Measurements from ENCODE around the gene HSF2. TPM values are rescaled to one million over a fixed set of nuclear protein-coding genes. Genes with fewer than 3 reads are reported as not detected.
"Not testable (repeated sequence)": the region's sequence is repeated elsewhere in the genome, so short reads cannot be mapped to it uniquely, and the experiment has no call there.

HSF2 gene
- total RNA-seq, 4 donors from 2014 or later: 26.8 to 29.9 (median 28.4) TPM

GRCh38 chr6:122449069-122449468, 49.6 kb downstream of the HSF2 start:
- H3K4me1 ChIP-seq: peaks cover 0 to 7% (median 2%) of the 10 kb centered on the region in 4 donors
- no peaks in the 10 kb centered on the region for H3K27me3 ChIP-seq
- no peak for DNase-seq (ENCODE audit: extremely low spot score)
- TF ChIP-seq CTCF (IDR thresholded peaks at IDR 0.05) (no peak), POLR2A (IDR thresholded peaks at IDR 0.05; ENCODE audit: low read depth) (no peak), POLR2AphosphoS5 (IDR thresholded peaks at IDR 0.05) (no peak), EP300 (IDR thresholded peaks at IDR 0.05) (no peak)
- no peak overlapping the region for H3K4me3 ChIP-seq
- H3K9me3 ChIP-seq: no peaks in the 10 kb centered on the region
- intact Hi-C loops (cut with DNase I): no loop called here
- H3K27ac ChIP-seq (replicated peaks in 1 of 4): no peak overlapping the region
- 97% methylated on average over 1 of the region's 1 CpG for WGBS
- H3K36me3 ChIP-seq: peaks cover 67 to 97% (median 79%) of the 10 kb centered on the region in 4 donors

- Histone ChIP-seq H3K27ac (replicated peaks in 1 of 4) (no peak overlapping the region), H3K9me3 (no peaks in the 10 kb centered on the region), H3K4me3 (no peak overlapping the region), H3K4me1 (peaks cover 3 to 13% (median 10%) of the 10 kb centered on the region in 4 donors), H3K36me3 (peaks cover 53 to 98% (median 79%) of the 10 kb centered on the region in 4 donors), H3K27me3 (no peaks in the 10 kb centered on the region)
- DNase-seq (ENCODE audit: extremely low spot score): no peak
- intact Hi-C loops (cut with DNase I): no loop called here
- 68% methylated on average over 1 of the region's 1 CpG for WGBS
- no peak for TF ChIP-seq POLR2A (IDR thresholded peaks at IDR 0.05; ENCODE audit: low read depth)
- TF ChIP-seq EP300 (IDR thresholded peaks at IDR 0.05): no peak
- no peak for TF ChIP-seq CTCF (IDR thresholded peaks at IDR 0.05)
- TF ChIP-seq POLR2AphosphoS5 (IDR thresholded peaks at IDR 0.05): no peak
Measured at GRCh38 chr6:122452509-122452908, 53.1 kb downstream of the HSF2 start.

GRCh38 chr6:122454673-122455072, 55.2 kb downstream of the HSF2 start:
- WGBS: 81% methylated on average over 4 of the region's 4 CpGs
- peaks cover 37 to 83% (median 61%) of the 10 kb centered on the region in 4 donors for H3K36me3 ChIP-seq
- no peak overlapping the region for H3K27ac ChIP-seq (replicated peaks in 1 of 4)
- H3K9me3 ChIP-seq: no peaks in the 10 kb centered on the region
- no peak for DNase-seq (ENCODE audit: extremely low spot score)
- TF ChIP-seq POLR2AphosphoS5 (IDR thresholded peaks at IDR 0.05) (no peak), POLR2A (IDR thresholded peaks at IDR 0.05; ENCODE audit: low read depth) (no peak)
- H3K4me3 ChIP-seq: no peak overlapping the region
- H3K4me1 ChIP-seq: peaks cover 16 to 34% (median 30%) of the 10 kb centered on the region in 4 donors
- intact Hi-C loops (cut with DNase I): loop anchor here (5.0 kb wide), 1 partner anchor 32 kb away; no protein-coding TSS in a partner anchor
- no peaks in the 10 kb centered on the region for H3K27me3 ChIP-seq

- H3K4me3 ChIP-seq; H3K27me3 ChIP-seq; H3K9me3 ChIP-seq; DNase-seq (ENCODE audit: extremely low spot score); H3K27ac ChIP-seq (replicated peaks in 1 of 4): not testable (repeated sequence)
- peaks cover 21 to 39% (median 35%) of the 10 kb centered on the region in 4 donors for H3K4me1 ChIP-seq
- intact Hi-C loops (cut with DNase I): loop anchor here (5.0 kb wide), 1 partner anchor 33 kb away; no protein-coding TSS in a partner anchor
- peaks cover 33 to 79% (median 56%) of the 10 kb centered on the region in 4 donors for H3K36me3 ChIP-seq
- WGBS: 97% methylated on average over 1 of the region's 1 CpG
Measured at GRCh38 chr6:122455116-122455515, 55.7 kb downstream of the HSF2 start.

GRCh38 chr6:122458087-122458486, 58.6 kb downstream of the HSF2 start:
- Histone ChIP-seq H3K4me3 (no peak overlapping the region), H3K27ac (replicated peaks in 1 of 4) (no peak overlapping the region), H3K36me3 (peaks cover 16 to 49% (median 31%) of the 10 kb centered on the region in 4 donors), H3K27me3 (no peaks in the 10 kb centered on the region), H3K4me1 (peaks cover 37 to 69% (median 62%) of the 10 kb centered on the region in 4 donors), H3K9me3 (no peaks in the 10 kb centered on the region)
- WGBS: 88% methylated on average over 1 of the region's 1 CpG
- intact Hi-C loops (cut with DNase I): loop anchor here (5.0 kb wide), 1 partner anchor 36 kb away; no protein-coding TSS in a partner anchor
- DNase-seq (ENCODE audit: extremely low spot score): no peak
- TF ChIP-seq POLR2AphosphoS5 (IDR thresholded peaks at IDR 0.05): no peak

GRCh38 chr6:122459240-122459639, 59.8 kb downstream of the HSF2 start:
- no peak overlapping the region for H3K27ac ChIP-seq (replicated peaks in 1 of 4)
- peaks cover 6 to 37% (median 24%) of the 10 kb centered on the region in 4 donors for H3K36me3 ChIP-seq
- no peaks in the 10 kb centered on the region for H3K27me3 ChIP-seq
- no peak for TF ChIP-seq POLR2AphosphoS5 (IDR thresholded peaks at IDR 0.05)
- H3K4me1 ChIP-seq: peaks cover 42 to 80% (median 69%) of the 10 kb centered on the region in 4 donors
- intact Hi-C loops (cut with DNase I): loop anchor here (5.0 kb wide), 1 partner anchor 37 kb away; no protein-coding TSS in a partner anchor
- no peak overlapping the region for H3K4me3 ChIP-seq
- no peaks in the 10 kb centered on the region for H3K9me3 ChIP-seq
- no peak for DNase-seq (ENCODE audit: extremely low spot score)
- WGBS: 31% methylated on average over 2 of the region's 2 CpGs

GRCh38 chr6:122459865-122460416, 60.5 kb downstream of the HSF2 start:
- not testable (repeated sequence) for H3K27me3 ChIP-seq; DNase-seq (ENCODE audit: extremely low spot score); H3K4me3 ChIP-seq; H3K27ac ChIP-seq (replicated peaks in 1 of 4); H3K9me3 ChIP-seq
- H3K4me1 ChIP-seq: peaks cover 43 to 87% (median 76%) of the 10 kb centered on the region in 4 donors
- H3K36me3 ChIP-seq: peaks cover 6 to 32% (median 18%) of the 10 kb centered on the region in 4 donors
- 98% methylated on average over 8 of the region's 8 CpGs for WGBS
- intact Hi-C loops (cut with DNase I): loop anchor here (5.0 kb wide), 1 partner anchor 38 kb away; no protein-coding TSS in a partner anchor

Measured in esophagus muscularis mucosa (tissue), 4 donors.